ENCODE measurements around the gene CSNK2B.
A peak's percentile ranks its signal among the peaks of the same experiment; 100 is the strongest.

DNA sequence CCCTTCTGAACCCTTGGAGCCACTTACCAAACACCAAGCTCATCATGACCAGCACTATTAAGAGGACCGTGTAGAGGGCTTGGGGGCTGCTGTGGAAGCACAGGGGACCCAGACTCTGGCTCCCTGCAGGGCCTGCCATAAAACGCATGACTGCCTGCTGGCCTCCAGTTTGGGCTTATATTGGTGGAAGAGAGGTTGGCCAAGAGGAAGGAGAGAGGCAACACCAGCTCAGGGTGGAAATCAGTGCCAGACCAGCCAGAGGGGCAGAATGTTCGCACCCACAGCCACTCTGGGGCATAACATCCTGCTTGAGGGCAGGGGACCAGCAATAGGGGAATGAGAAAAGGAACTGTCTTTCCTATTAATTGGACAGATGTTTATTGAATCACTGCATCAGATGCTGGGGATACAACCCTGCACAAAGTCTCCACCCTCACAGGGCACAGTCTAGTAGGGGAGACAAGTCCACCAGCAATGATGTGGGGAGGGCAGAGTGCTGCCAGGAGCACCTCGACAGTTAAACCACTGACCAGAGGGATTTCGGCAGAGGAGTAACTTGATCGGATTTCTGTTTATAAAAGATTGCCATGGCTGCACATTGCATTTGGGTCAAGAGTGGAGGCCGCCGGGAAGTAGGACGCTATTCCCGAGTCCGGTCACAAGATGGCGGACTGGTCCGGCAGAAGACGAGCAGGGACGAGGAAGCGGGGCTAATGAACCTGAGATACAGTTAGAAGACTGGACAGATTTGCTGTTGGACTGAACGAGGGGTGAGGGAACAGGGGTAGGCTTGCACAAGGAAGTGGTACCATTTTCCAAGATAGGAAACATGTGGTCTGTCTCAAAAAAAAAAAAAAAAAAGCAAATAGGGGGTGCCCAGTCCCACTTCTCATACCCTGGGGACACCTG, 14.6 kb downstream of the CSNK2B start, which contains the start of gene LY6G5C:
- no peak for TF ChIP-seq EZH2phosphoT487 (IDR thresholded peaks at IDR 0.05)
- TF ChIP-seq, protein P1, sequence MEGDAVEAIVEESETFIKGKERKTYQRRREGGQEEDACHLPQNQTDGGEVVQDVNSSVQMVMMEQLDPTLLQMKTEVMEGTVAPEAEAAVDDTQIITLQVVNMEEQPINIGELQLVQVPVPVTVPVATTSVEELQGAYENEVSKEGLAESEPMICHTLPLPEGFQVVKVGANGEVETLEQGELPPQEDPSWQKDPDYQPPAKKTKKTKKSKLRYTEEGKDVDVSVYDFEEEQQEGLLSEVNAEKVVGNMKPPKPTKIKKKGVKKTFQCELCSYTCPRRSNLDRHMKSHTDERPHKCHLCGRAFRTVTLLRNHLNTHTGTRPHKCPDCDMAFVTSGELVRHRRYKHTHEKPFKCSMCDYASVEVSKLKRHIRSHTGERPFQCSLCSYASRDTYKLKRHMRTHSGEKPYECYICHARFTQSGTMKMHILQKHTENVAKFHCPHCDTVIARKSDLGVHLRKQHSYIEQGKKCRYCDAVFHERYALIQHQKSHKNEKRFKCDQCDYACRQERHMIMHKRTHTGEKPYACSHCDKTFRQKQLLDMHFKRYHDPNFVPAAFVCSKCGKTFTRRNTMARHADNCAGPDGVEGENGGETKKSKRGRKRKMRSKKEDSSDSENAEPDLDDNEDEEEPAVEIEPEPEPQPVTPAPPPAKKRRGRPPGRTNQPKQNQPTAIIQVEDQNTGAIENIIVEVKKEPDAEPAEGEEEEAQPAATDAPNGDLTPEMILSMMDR (IDR thresholded peaks at IDR 0.05), result peak; percentile 65
- no peak for TF ChIP-seq EZH2 (IDR thresholded peaks at IDR 0.05)
